GM12878 (cell line): ENCODE data around the gene ELMOD3. TPM values are rescaled to one million over a fixed set of nuclear protein-coding genes. Genes with fewer than 3 reads are reported as not detected.

Source experiments
- BRCA1 ChIP-seq: IDR thresholded peaks from 2 replicates; pipeline ENCODE4 v1.6.1; 2011; ENCODE audit warnings: low read depth, low read length, improper control_type of control experiment
- E2F4 ChIP-seq: IDR thresholded peaks from 2 replicates; pipeline ENCODE4 v1.6.1; 2012; ENCODE audit warnings: low read depth, low read length, improper control_type of control experiment
- HCFC1 ChIP-seq: fragments of 150-350 bp; IDR thresholded peaks from 2 replicates; pipeline ENCODE4 v1.6.1; 2014; ENCODE audit warnings: low read length
- MYC ChIP-seq: IDR thresholded peaks from 2 replicates; pipeline ENCODE4 v1.6.1; 2011; ENCODE audit warnings: mild to moderate bottlenecking, low read length, moderate library complexity, inconsistent platforms; ENCODE audit not compliant: insufficient read depth, insufficient replicate concordance, insufficient read length, severe bottlenecking
- NR2C1 ChIP-seq: fragments of 450-650 bp; IDR thresholded peaks from 2 replicates; pipeline ENCODE4 v1.6.1; 2017; ENCODE audit warnings: antibody characterized with exemption, mild to moderate bottlenecking, moderate library complexity
- RAD21 ChIP-seq: IDR thresholded peaks from 2 replicates; pipeline ENCODE4 v1.6.1; 2011; ENCODE audit warnings: mild to moderate bottlenecking, low read depth, low read length, moderate library complexity; ENCODE audit not compliant: insufficient read depth
- SKIL ChIP-seq: fragments of 450-650 bp; IDR thresholded peaks from 2 replicates; pipeline ENCODE4 v1.6.1; 2017; ENCODE audit warnings: mild to moderate bottlenecking, low read depth, inconsistent platforms; ENCODE audit not compliant: poor library complexity, severe bottlenecking
- SMARCA5 ChIP-seq: fragments of 450-650 bp; IDR thresholded peaks from 2 replicates; pipeline ENCODE4 v1.6.1; 2017; ENCODE audit warnings: mild to moderate bottlenecking
- SPI1 ChIP-seq: IDR thresholded peaks from 2 replicates; pipeline ENCODE4 v1.6.1; 2011; ENCODE audit warnings: low read depth, mild to moderate bottlenecking, low read length, moderate library complexity, borderline replicate concordance; ENCODE audit not compliant: insufficient read depth
- SRF ChIP-seq, 2 experiments: IDR thresholded peaks; 2 replicates each; pipeline ENCODE4 v1.6.1; 2011; ENCODE audit warnings: low read depth in 2 of 2, low read length in 2 of 2, mild to moderate bottlenecking in 1 of 2, moderate library complexity in 1 of 2
- TARDBP ChIP-seq: IDR thresholded peaks from 2 replicates; pipeline ENCODE4 v1.6.1; 2016; ENCODE audit warnings: borderline replicate concordance
- TCF3 ChIP-seq: IDR thresholded peaks from 2 replicates; pipeline ENCODE4 v1.6.1; 2012; ENCODE audit warnings: low read depth, mild to moderate bottlenecking, low read length, borderline replicate concordance; ENCODE audit not compliant: insufficient read depth
- YBX1 ChIP-seq: fragments of 450-650 bp; IDR thresholded peaks from 2 replicates; pipeline ENCODE4 v1.6.1; 2016; ENCODE audit warnings: antibody characterized with exemption
- YY1 ChIP-seq: IDR thresholded peaks from 2 replicates; pipeline ENCODE4 v1.6.1; 2011; ENCODE audit warnings: low read depth, mild to moderate bottlenecking, low read length
- ZNF217 ChIP-seq: fragments of 450-650 bp; IDR thresholded peaks from 2 replicates; pipeline ENCODE4 v1.6.1; 2017; ENCODE audit warnings: antibody characterized with exemption, mild to moderate bottlenecking
- ZNF384 ChIP-seq: IDR thresholded peaks from 2 replicates; pipeline ENCODE4 v1.6.1; 2012; ENCODE audit warnings: low read depth, mild to moderate bottlenecking, low read length, improper control_type of control experiment, borderline replicate concordance
- ZNF622 ChIP-seq: fragments of 450-650 bp; IDR thresholded peaks from 2 replicates; pipeline ENCODE4 v1.6.1; 2017; ENCODE audit warnings: mild to moderate bottlenecking, inconsistent platforms
- polyA plus RNA-seq, 11 experiments: library from polyadenylated mRNA; depleted of rRNA in 4 of 11; unstranded in 6 of 11; stranded (reverse) in 5 of 11; fragments of >200 nt; fragmentation: Nextera tagmentation in 4 of 11; fragmentation: Illumina TruSeq in 1 of 11; extraction: Ambion mirVana in 4 of 11; extraction: Trizol in 1 of 11; gene quantifications; 1 replicate in 1 of 11; 2 replicates in 10 of 11; pipeline versions ENCODE4 v1.2.1 to v1.2.3, GENCODE V29; 2011 to 2016; ENCODE audit warnings: inconsistent platforms in 2 of 11, missing spikeins in 2 of 11, low read depth in 1 of 11
- total RNA-seq, 4 experiments: library from RNA; depleted of rRNA in 3 of 4; stranded (reverse); fragments of >200 nt in 3 of 4; fragmentation: Illumina TruSeq in 1 of 4; extraction: Trizol in 1 of 4; gene quantifications; 2 replicates each; pipeline versions ENCODE4 v1.2.1 to v1.2.3, GENCODE V29; 2013 to 2021
- TF ChIP-seq, protein P1 (sequence below): fragments of 450-650 bp; IDR thresholded peaks from 2 replicates; pipeline ENCODE4 v1.6.1; 2018; ENCODE audit warnings: mild to moderate bottlenecking, low read depth, moderate library complexity; ENCODE audit not compliant: partially characterized antibody
- TF ChIP-seq, protein P2 (sequence below): fragments of 450-650 bp; conservative IDR thresholded peaks from 2 replicates; pipeline ENCODE4 v1.6.1; 2017; ENCODE audit warnings: mild to moderate bottlenecking, moderate library complexity
- TF ChIP-seq, protein P3 (sequence below): IDR thresholded peaks from 2 replicates; pipeline ENCODE4 v1.6.1; 2012; ENCODE audit warnings: low read depth, low read length, improper control_type of control experiment

Gene ELMOD3
- total and polyA plus RNA-seq, 10 of the 15 experiments (the other 5 are each of a cell fraction or from before 2014, with no cell fraction given), result 1.2 to 19.1 (median 12.5) TPM

GRCh38 chr2:85327822-85328617, 26.5 kb upstream of the ELMOD3 start, which contains the start of gene TGOLN2 (continued):
- TF ChIP-seq, protein P1, sequence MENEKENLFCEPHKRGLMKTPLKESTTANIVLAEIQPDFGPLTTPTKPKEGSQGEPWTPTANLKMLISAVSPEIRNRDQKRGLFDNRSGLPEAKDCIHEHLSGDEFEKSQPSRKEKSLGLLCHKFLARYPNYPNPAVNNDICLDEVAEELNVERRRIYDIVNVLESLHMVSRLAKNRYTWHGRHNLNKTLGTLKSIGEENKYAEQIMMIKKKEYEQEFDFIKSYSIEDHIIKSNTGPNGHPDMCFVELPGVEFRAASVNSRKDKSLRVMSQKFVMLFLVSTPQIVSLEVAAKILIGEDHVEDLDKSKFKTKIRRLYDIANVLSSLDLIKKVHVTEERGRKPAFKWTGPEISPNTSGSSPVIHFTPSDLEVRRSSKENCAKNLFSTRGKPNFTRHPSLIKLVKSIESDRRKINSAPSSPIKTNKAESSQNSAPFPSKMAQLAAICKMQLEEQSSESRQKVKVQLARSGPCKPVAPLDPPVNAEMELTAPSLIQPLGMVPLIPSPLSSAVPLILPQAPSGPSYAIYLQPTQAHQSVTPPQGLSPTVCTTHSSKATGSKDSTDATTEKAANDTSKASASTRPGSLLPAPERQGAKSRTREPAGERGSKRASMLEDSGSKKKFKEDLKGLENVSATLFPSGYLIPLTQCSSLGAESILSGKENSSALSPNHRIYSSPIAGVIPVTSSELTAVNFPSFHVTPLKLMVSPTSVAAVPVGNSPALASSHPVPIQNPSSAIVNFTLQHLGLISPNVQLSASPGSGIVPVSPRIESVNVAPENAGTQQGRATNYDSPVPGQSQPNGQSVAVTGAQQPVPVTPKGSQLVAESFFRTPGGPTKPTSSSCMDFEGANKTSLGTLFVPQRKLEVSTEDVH, result peak; percentile 71
- TF ChIP-seq RAD21 (no peak), HCFC1 (peak; percentile 39; the same call in 1 of the 2 replicates), SKIL (peak; percentile 66), TCF3 (0 out of 2 replicates have a peak, but pooled peaks have one; percentile 63), YY1 (peak; percentile 67; the same call in 1 of the 2 replicates), SRF (IDR thresholded peaks at IDR 0.05; ENCODE audit: low read depth in 2 of 2, low read length in 2 of 2) (0 out of 4 replicates have a peak, but pooled peaks of 1 of the 2 experiments have one; percentile 35), SPI1 (peak; percentile 42), E2F4 (peak; percentile 60; the same call in 1 of the 2 replicates), BRCA1 (peak; percentile 89), SMARCA5 (no peak), ZNF384 (no peak), ZNF217 (no peak), TARDBP (no peak), NR2C1 (no peak), YBX1 (no peak), MYC (no peak), ZNF622 (no peak)
- TF ChIP-seq, protein P2, sequence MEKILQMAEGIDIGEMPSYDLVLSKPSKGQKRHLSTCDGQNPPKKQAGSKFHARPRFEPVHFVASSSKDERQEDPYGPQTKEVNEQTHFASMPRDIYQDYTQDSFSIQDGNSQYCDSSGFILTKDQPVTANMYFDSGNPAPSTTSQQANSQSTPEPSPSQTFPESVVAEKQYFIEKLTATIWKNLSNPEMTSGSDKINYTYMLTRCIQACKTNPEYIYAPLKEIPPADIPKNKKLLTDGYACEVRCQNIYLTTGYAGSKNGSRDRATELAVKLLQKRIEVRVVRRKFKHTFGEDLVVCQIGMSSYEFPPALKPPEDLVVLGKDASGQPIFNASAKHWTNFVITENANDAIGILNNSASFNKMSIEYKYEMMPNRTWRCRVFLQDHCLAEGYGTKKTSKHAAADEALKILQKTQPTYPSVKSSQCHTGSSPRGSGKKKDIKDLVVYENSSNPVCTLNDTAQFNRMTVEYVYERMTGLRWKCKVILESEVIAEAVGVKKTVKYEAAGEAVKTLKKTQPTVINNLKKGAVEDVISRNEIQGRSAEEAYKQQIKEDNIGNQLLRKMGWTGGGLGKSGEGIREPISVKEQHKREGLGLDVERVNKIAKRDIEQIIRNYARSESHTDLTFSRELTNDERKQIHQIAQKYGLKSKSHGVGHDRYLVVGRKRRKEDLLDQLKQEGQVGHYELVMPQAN, result peak; percentile 41; the same call in 1 of the 2 replicates
- TF ChIP-seq, protein P3, sequence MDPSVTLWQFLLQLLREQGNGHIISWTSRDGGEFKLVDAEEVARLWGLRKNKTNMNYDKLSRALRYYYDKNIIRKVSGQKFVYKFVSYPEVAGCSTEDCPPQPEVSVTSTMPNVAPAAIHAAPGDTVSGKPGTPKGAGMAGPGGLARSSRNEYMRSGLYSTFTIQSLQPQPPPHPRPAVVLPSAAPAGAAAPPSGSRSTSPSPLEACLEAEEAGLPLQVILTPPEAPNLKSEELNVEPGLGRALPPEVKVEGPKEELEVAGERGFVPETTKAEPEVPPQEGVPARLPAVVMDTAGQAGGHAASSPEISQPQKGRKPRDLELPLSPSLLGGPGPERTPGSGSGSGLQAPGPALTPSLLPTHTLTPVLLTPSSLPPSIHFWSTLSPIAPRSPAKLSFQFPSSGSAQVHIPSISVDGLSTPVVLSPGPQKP, result no peak; the same call in 1 of the 2 replicates
